ENCODE data around the gene SLC9A3.
A peak's percentile ranks its signal among the peaks of the same experiment; 100 is the strongest.

The SLC9A3 gene

DNA sequence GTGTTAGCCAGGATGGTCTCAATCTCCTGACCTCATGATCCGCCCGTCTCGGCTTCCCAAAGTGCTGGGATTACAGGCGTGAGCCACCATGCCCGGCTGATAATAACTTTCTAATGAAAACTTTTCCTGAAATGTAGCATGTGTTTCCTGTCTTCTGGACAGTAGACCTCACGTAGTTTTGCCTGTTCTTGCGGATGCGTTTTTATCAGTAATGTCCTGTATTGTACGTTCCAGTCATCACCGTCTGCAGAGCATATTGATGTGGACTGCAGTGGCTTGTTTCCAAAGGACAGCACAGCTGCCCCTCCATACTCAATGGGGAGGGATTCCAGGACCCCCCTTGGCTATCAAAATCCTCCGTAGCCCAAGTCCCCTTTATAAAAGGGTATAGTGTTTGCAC, 68.4 kb downstream of the SLC9A3 start:
- H3K27me3 ChIP-seq = no peaks in the 10 kb centered on the region
- no peak for TF ChIP-seq Cebpa-rat (IDR thresholded peaks at IDR 0.05)
- no peak overlapping the region for H3K4me3 ChIP-seq
- peaks cover 21% of the 10 kb centered on the region for H3K4me1 ChIP-seq
- peaks cover 83% of the 10 kb centered on the region for H4K20me1 ChIP-seq
- H3K9ac ChIP-seq = no peak overlapping the region
- no peak overlapping the region for H3K4me2 ChIP-seq
- H3K9me3 ChIP-seq = peaks cover 20% of the 10 kb centered on the region
- H3K27ac ChIP-seq = no peak overlapping the region
- peaks cover 99% of the 10 kb centered on the region for H3K36me3 ChIP-seq

DNA sequence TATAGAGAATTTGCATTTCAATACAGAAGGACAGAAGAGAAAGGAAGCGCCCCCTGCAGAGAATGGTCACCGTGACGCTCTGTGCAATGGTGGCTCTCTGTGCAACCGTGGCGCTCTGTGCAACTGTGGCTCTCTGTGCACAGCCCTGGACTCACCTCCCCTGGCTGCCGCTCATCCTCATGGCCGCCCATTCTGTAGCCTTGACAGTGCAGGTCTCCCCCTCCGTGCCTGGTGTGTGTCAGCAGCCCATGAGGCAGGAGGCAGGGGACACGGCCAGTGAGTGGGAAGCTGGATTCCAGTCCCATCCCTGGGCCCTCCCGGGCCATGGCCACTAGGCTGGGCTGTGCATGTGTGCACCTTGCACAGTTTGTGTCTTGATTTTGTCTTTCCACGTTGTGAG, 69.3 kb downstream of the SLC9A3 start:
- H3K36me3 ChIP-seq = peaks cover 99% of the 10 kb centered on the region
- no peak for TF ChIP-seq Cebpa-rat (IDR thresholded peaks at IDR 0.05)
- no peak overlapping the region for H3K4me2 ChIP-seq
- H3K27me3 ChIP-seq = no peaks in the 10 kb centered on the region
- no peak overlapping the region for H3K4me3 ChIP-seq
- no peak overlapping the region for H3K9ac ChIP-seq
- H4K20me1 ChIP-seq = peaks cover 76% of the 10 kb centered on the region
- H3K9me3 ChIP-seq = peaks cover 21% of the 10 kb centered on the region
- H3K27ac ChIP-seq = no peak overlapping the region
- H3K4me1 ChIP-seq = peaks cover 21% of the 10 kb centered on the region

DNA sequence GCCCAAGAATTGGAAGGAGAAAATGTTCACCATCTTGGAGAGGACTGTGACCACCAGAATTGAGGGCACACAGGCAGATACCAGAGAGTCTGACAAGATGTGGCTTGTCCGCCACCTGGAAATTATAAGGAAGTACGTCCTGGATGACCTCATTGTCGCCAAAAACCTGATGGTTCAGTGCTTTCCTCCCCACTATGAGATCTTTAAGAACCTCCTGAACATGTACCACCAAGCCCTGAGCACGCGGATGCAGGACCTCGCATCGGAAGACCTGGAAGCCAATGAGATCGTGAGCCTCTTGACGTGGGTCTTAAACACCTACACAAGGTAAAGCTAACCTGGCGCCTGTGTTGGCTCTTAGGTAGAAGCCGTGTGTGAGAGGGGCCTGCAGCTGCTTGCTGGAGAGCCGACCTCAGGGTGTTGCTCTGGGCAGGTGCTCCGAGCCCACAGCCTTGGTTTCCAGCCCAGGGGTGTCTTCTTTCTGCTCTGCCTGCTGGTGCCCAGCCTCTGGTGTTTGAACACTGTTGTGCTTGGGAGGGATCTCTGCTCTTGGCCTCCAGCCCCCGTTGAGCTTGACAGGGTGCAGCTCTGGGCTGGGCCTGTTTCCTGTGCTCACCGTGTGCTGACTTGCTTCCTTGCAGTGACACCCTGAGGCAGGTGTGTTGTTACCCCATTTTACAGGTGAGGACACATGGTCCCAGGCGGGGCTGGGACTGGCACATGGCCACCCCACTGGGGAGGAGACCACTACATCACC, 70.3 kb downstream of the SLC9A3 start:
- Histone ChIP-seq H3K4me1 (peaks cover 21% of the 10 kb centered on the region), H3K4me2 (peak overlapping the region; percentile 77), H3K9ac (no peak overlapping the region), H3K9me3 (peaks cover 21% of the 10 kb centered on the region), H4K20me1 (peaks cover 68% of the 10 kb centered on the region), H3K27ac (no peak overlapping the region), H3K4me3 (no peak overlapping the region), H3K36me3 (peaks cover 99% of the 10 kb centered on the region), H3K27me3 (no peaks in the 10 kb centered on the region)
- no peak for TF ChIP-seq Cebpa-rat (IDR thresholded peaks at IDR 0.05)

DNA sequence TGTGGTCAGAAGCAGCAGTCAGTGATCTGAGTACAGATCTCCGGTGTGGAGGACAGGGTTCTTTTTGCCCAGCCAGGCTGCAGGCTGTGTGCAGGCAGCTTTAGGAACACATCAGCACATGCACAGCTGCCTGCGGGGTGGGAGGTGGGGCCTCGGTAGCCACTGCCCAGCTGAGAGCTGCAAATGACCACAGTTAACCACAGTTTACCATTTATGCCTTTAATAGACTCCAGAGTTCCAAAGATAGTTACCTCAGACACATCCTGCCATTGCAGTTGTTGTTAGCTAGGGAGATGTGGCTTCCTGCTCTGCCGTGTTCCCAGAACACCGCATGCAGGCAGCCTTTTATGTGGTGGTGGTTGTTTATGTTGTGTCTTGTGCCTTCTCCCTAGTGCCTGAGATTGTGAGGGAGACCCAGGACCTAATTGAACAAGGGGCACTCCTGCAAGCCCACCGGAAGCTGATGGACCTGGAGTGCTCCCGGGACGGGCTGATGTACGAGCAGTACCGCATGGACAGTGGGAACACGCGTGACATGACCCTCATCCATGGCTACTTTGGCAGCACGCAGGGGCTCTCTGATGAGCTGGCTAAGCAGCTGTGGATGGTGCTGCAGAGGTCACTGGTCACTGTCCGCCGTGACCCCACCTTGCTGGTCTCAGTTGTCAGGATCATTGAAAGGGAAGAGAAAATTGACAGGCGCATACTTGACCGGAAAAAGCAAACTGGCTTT, 71.1 kb downstream of the SLC9A3 start:
- peaks cover 21% of the 10 kb centered on the region for H3K4me1 ChIP-seq
- H3K9ac ChIP-seq = no peak overlapping the region
- no peak overlapping the region for H3K4me3 ChIP-seq
- no peak for TF ChIP-seq Cebpa-rat (IDR thresholded peaks at IDR 0.05)
- no peak overlapping the region for H3K27ac ChIP-seq
- peaks cover 68% of the 10 kb centered on the region for H4K20me1 ChIP-seq
- peaks cover 99% of the 10 kb centered on the region for H3K36me3 ChIP-seq
- peaks cover 21% of the 10 kb centered on the region for H3K9me3 ChIP-seq
- peak overlapping the region; percentile 77 for H3K4me2 ChIP-seq
- H3K27me3 ChIP-seq = no peaks in the 10 kb centered on the region

DNA sequence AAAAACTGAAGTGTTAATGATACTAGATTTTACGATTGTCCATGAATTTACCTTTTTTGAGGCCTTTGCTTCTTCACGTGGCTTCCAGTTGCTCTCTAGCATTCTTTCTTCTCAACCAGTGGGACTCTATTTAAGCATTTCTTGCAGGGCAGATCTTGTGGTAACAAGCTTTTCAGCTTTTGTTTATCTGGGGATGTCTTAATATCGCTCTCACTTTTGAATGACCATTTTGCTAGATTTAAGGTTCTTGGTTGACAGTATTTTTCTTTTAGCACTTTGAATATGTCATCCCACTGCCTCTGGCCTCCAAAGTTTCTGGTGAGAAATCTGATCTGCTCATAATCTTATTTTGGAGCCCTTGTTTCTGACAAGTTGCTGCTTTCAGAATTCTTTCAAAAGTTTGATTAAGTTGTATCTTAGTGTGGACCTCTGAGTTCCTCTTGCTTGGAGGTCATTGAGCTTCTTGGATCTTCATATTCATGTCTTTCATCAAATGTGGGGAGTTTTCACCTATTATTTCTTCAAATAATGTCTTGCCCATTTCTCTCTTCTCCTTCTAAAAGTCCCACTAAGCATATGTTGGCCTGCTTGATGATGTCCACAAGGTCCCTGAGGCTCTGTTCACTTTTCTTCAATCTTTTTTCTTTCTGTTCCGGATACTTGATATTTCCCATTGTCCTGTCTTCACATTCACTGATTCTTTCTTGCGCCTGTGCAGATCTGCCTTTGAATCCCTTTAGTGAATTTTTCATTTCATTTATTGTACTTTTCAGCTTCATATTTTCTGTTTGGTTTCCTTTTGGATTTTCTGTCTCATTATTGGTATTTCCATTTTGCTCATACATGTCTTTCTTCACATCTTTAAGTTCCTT, 72.4 kb downstream of the SLC9A3 start:
- H3K36me3 ChIP-seq = peaks cover 99% of the 10 kb centered on the region
- TF ChIP-seq Cebpa-rat (IDR thresholded peaks at IDR 0.05) = no peak
- no peak overlapping the region for H3K9ac ChIP-seq
- peaks cover 21% of the 10 kb centered on the region for H3K4me1 ChIP-seq
- H3K9me3 ChIP-seq = peaks cover 21% of the 10 kb centered on the region
- no peak overlapping the region for H3K4me2 ChIP-seq
- H3K27me3 ChIP-seq = no peaks in the 10 kb centered on the region
- no peak overlapping the region for H3K27ac ChIP-seq
- H4K20me1 ChIP-seq = peaks cover 68% of the 10 kb centered on the region
- H3K4me3 ChIP-seq = 0 out of 2 replicates have a peak overlapping the region, but pooled peaks have one; percentile 1

DNA sequence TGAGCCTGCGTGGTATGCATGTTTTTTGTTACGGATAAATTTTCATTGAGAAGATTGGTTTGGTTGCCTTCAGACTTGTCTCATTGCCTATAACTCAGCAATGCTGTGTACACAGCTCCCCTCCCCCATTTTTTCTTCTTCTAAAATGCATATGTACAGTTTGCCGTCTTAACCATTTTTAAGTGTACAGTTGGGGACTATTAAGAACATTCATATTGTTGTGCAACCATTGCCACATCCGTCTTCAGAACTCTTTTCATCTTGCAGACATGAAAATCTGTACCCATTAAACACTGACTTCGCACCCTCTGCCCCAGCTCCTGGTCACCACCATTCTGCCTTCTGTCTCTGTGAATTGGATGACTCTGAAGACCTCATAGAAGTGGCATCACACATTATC, 75.1 kb downstream of the SLC9A3 start:
- H3K4me2 ChIP-seq = no peak overlapping the region
- H4K20me1 ChIP-seq = peaks cover 66% of the 10 kb centered on the region
- peaks cover 87% of the 10 kb centered on the region for H3K36me3 ChIP-seq
- no peak overlapping the region for H3K4me3 ChIP-seq
- H3K9ac ChIP-seq = no peak overlapping the region
- H3K4me1 ChIP-seq = peaks cover 37% of the 10 kb centered on the region
- H3K27ac ChIP-seq = no peak overlapping the region
- H3K27me3 ChIP-seq = no peaks in the 10 kb centered on the region
- no peak for TF ChIP-seq Cebpa-rat (IDR thresholded peaks at IDR 0.05)
- peaks cover 21% of the 10 kb centered on the region for H3K9me3 ChIP-seq

DNA sequence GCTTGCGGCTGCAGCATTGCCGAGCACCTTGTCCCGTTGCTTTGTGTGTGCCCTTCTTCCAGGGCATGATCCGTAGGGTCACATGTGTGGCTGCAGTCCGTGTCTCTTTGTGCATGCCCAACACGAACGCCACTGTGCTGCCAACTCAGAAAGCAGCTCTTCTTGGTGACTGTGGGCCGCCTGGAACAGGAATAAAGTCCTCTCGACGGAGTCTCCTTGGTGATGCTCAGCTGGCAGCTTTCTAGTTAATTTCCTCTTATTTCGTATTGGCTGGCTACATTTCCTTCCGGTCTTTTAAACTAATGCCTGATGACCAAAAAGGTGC, 75.5 kb downstream of the SLC9A3 start:
- peaks cover 83% of the 10 kb centered on the region for H3K36me3 ChIP-seq
- TF ChIP-seq Cebpa-rat (IDR thresholded peaks at IDR 0.05) = no peak
- H3K4me2 ChIP-seq = no peak overlapping the region
- H3K9me3 ChIP-seq = peaks cover 21% of the 10 kb centered on the region
- no peak overlapping the region for H3K4me3 ChIP-seq
- H3K27me3 ChIP-seq = no peaks in the 10 kb centered on the region
- H3K9ac ChIP-seq = no peak overlapping the region
- H3K4me1 ChIP-seq = peaks cover 37% of the 10 kb centered on the region
- H3K27ac ChIP-seq = no peak overlapping the region
- H4K20me1 ChIP-seq = peaks cover 66% of the 10 kb centered on the region

DNA sequence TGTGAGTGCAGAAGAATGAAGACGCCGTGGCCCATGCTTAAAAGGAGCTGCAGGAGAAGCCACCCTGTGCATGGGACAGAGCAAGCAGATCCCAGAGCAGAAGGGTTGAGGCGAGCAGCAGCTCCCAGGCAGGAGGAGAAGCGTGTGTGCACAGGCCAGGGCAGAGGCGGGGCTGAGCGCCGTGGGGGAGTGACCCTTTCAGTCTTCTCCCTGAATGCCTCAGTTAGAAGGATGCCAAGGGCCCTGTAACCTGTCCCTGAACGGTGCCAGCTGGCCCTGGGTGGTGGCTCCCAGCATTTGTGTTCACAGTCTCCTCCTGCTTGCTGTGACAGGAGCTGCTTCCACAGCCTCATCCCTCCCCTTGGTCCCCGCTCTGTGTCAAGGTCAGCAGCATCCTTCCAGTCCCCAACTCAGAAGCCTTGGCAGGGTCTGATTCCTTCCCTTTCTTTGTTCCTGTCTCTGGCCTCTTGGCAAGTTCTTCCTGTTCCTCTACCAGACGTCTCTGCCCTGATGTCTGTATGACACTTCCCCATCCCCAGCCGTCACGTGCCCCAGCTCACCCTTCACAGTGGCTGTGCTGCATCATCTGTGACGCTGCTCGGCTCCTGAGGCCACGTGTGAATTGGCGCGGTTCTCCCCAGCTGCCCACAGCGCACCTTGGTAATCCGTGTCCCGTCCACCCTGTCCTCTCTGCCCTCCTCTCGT, 76.0 kb downstream of the SLC9A3 start:
- TF ChIP-seq Cebpa-rat (IDR thresholded peaks at IDR 0.05) = no peak
- no peak overlapping the region for H3K27ac ChIP-seq
- H3K9me3 ChIP-seq = peaks cover 21% of the 10 kb centered on the region
- H3K4me1 ChIP-seq = peaks cover 37% of the 10 kb centered on the region
- peaks cover 64% of the 10 kb centered on the region for H4K20me1 ChIP-seq
- H3K36me3 ChIP-seq = peaks cover 78% of the 10 kb centered on the region
- H3K4me3 ChIP-seq = no peak overlapping the region
- H3K27me3 ChIP-seq = no peaks in the 10 kb centered on the region
- H3K4me2 ChIP-seq = no peak overlapping the region
- no peak overlapping the region for H3K9ac ChIP-seq

DNA sequence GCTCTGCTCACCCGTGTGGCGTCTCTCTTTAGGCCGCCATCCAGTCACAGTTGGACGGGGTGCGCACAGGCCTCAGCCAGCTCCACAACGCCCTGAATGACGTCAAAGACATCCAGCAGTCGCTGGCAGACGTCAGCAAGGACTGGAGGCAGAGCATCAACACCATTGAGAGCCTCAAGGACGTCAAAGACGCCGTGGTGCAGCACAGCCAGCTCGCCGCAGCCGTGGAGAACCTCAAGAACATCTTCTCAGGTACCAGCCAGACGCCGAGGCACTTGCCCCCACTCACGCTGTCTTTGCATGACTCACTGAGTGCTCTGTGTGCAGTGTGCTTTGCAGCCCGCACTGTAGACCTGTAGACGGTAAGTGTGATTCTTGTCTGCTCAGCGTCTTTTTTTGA, 76.7 kb downstream of the SLC9A3 start:
- no peak overlapping the region for H3K4me2 ChIP-seq
- peaks cover 18% of the 10 kb centered on the region for H3K9me3 ChIP-seq
- H3K36me3 ChIP-seq = peaks cover 71% of the 10 kb centered on the region
- no peak overlapping the region for H3K9ac ChIP-seq
- TF ChIP-seq Cebpa-rat (IDR thresholded peaks at IDR 0.05) = no peak
- no peak overlapping the region for H3K4me3 ChIP-seq
- H3K27me3 ChIP-seq = no peaks in the 10 kb centered on the region
- peaks cover 57% of the 10 kb centered on the region for H4K20me1 ChIP-seq
- no peak overlapping the region for H3K27ac ChIP-seq
- peaks cover 31% of the 10 kb centered on the region for H3K4me1 ChIP-seq

All from BLaER1 (cell line).